Measurements from ENCODE around the gene ZC3H8.
"Not testable (repeated sequence)": the region's sequence is repeated elsewhere in the genome, so short reads cannot be mapped to it uniquely, and the experiment has no call there.

Gene ZC3H8

GRCh38 chr2:112259509-112260294 is 4.9 kb upstream of the ZC3H8 start:
- DNase-seq (ENCODE audit: low read depth in 2 of 2): peak; percentile 53 to 73

GRCh38 chr2:112257575-112257974 is 2.7 kb upstream of the ZC3H8 start:
- no peak for DNase-seq (ENCODE audit: low read depth in 2 of 2)

GRCh38 chr2:112256654-112257053 is 1.8 kb upstream of the ZC3H8 start:
- no peak for DNase-seq (ENCODE audit: low read depth in 2 of 2)

- no peak for DNase-seq (ENCODE audit: low read depth in 2 of 2)
These were observed 1.0 kb upstream of the ZC3H8 start for GRCh38 chr2:112255875-112256274.

GRCh38 chr2:112253261-112253815 is 1.5 kb downstream of the ZC3H8 start:
- no peak for DNase-seq (ENCODE audit: low read depth in 2 of 2)

- DNase-seq (ENCODE audit: low read depth in 2 of 2): no peak
These were observed 3.6 kb downstream of the ZC3H8 start for GRCh38 chr2:112251271-112251670.

GRCh38 chr2:112244854-112245253 is 10.0 kb downstream of the ZC3H8 start:
- no peak for DNase-seq (ENCODE audit: low read depth in 2 of 2)

- no peak for DNase-seq (ENCODE audit: low read depth in 2 of 2)
These were observed 11.6 kb downstream of the ZC3H8 start for GRCh38 chr2:112243233-112243632.

- no peak for DNase-seq (ENCODE audit: low read depth in 2 of 2)
These were observed 12.5 kb downstream of the ZC3H8 start for GRCh38 chr2:112242384-112242783.

- DNase-seq (ENCODE audit: low read depth in 2 of 2): no peak
These were observed 15.0 kb downstream of the ZC3H8 start for GRCh38 chr2:112239862-112240261.

- no peak for DNase-seq (ENCODE audit: low read depth in 2 of 2)
These were observed 24.5 kb downstream of the ZC3H8 start for GRCh38 chr2:112230371-112230770.

- DNase-seq (ENCODE audit: low read depth in 2 of 2): no peak
These were observed 25.5 kb downstream of the ZC3H8 start for GRCh38 chr2:112229348-112229747.

- no peak for DNase-seq (ENCODE audit: low read depth in 2 of 2)
These were observed 34.0 kb downstream of the ZC3H8 start for GRCh38 chr2:112220831-112221230.

- DNase-seq (ENCODE audit: low read depth in 2 of 2): no peak
These were observed 34.7 kb downstream of the ZC3H8 start for GRCh38 chr2:112220186-112220585.

- DNase-seq (ENCODE audit: low read depth in 2 of 2): no peak
These were observed 37.0 kb downstream of the ZC3H8 start for GRCh38 chr2:112217854-112218253.

- DNase-seq (ENCODE audit: low read depth in 2 of 2): no peak
These were observed 38.7 kb downstream of the ZC3H8 start for GRCh38 chr2:112216167-112216566.

- DNase-seq (ENCODE audit: low read depth in 2 of 2): not testable (repeated sequence)
These were observed 46.9 kb downstream of the ZC3H8 start for GRCh38 chr2:112207905-112208304.

GRCh38 chr2:112204411-112204810 is 50.4 kb downstream of the ZC3H8 start:
- DNase-seq (ENCODE audit: low read depth in 2 of 2): no peak

GRCh38 chr2:112201696-112202430 is 53.0 kb downstream of the ZC3H8 start:
- DNase-seq (ENCODE audit: low read depth in 2 of 2): no peak

GRCh38 chr2:112199188-112199587 is 55.7 kb downstream of the ZC3H8 start:
- DNase-seq (ENCODE audit: low read depth in 2 of 2): no peak

GRCh38 chr2:112198780-112199179 is 56.1 kb downstream of the ZC3H8 start:
- no peak for DNase-seq (ENCODE audit: low read depth in 2 of 2)

- DNase-seq (ENCODE audit: low read depth in 2 of 2): no peak
These were observed 57.0 kb downstream of the ZC3H8 start for GRCh38 chr2:112197868-112198267.

GRCh38 chr2:112195950-112196349 is 58.9 kb downstream of the ZC3H8 start:
- DNase-seq (ENCODE audit: low read depth in 2 of 2): no peak
